Measurements from ENCODE around the gene PQBP1. TPM values are rescaled to one million over a fixed set of nuclear protein-coding genes. Genes with fewer than 3 reads are reported as not detected.

Gene PQBP1
- total RNA-seq, 1 donor from 2014 or later, result 31.3 TPM

Other genes with a start within 250 kb of the PQBP1 start
- gene WAS, start 214.1 kb upstream of the PQBP1 start, total RNA-seq, result 3.2 TPM
- 4.3 TPM for gene SUV39H1, start 201.2 kb upstream of the PQBP1 start, total RNA-seq
- gene GLOD5, start 136.2 kb upstream of the PQBP1 start, total RNA-seq, result 3.1 TPM
- 0.35 TPM for gene GATA1, start 111.3 kb upstream of the PQBP1 start, total RNA-seq
- gene HDAC6, start 95.9 kb upstream of the PQBP1 start, total RNA-seq, result 113 TPM
- not detected for gene ERAS, start 71.4 kb upstream of the PQBP1 start, total RNA-seq
- gene PCSK1N, start 62.3 kb upstream of the PQBP1 start, total RNA-seq, result 0.23 TPM
- gene TIMM17B, start 162 bp upstream of the PQBP1 start, total RNA-seq, result 22.8 TPM
- 18.7 TPM for gene SLC35A2, start 13.7 kb downstream of the PQBP1 start, total RNA-seq
- 3.8 TPM for gene PIM2, start 21.1 kb downstream of the PQBP1 start, total RNA-seq
- gene OTUD5, start 59.7 kb downstream of the PQBP1 start, total RNA-seq, result 21.8 TPM
- gene KCND1, start 73.9 kb downstream of the PQBP1 start, total RNA-seq, result 0.68 TPM
- gene GRIPAP1, start 104.3 kb downstream of the PQBP1 start, total RNA-seq, result 22.7 TPM
- gene TFE3, start 145.4 kb downstream of the PQBP1 start, total RNA-seq, result 16.8 TPM
- 4.7 TPM for gene CCDC120, start 161.1 kb downstream of the PQBP1 start, total RNA-seq
- gene PRAF2, start 176.1 kb downstream of the PQBP1 start, total RNA-seq, result 5.4 TPM
- 49.4 TPM for gene WDR45, start 182.0 kb downstream of the PQBP1 start, total RNA-seq
- gene GPKOW, start 225.8 kb downstream of the PQBP1 start, total RNA-seq, result 11.5 TPM

Data from left lobe of liver (tissue), 1 donor.